Muscle of leg (tissue), 11 donors: ENCODE results near the gene ARMH1. TPM values are rescaled to one million over a fixed set of nuclear protein-coding genes. Genes with fewer than 3 reads are reported as not detected.

Experiments
- DNase-seq: peaks from one replicate; pipeline ENCODE4 v3.0.0; 2013
- H3K27ac ChIP-seq: one replicate; pipeline ENCODE4 v1.5.1; 2013; ENCODE audit warnings: mild to moderate bottlenecking, low read length, control low read depth
- H3K27me3 ChIP-seq: one replicate; pipeline ENCODE4 v1.6.1; 2013; ENCODE audit warnings: low read length; ENCODE audit not compliant: control insufficient read depth, insufficient read depth
- H3K36me3 ChIP-seq: one replicate; pipeline ENCODE4 v1.6.1; 2013; ENCODE audit warnings: low read length; ENCODE audit not compliant: control insufficient read depth, insufficient read depth
- H3K4me1 ChIP-seq: one replicate; pipeline ENCODE4 v1.6.1; 2013; ENCODE audit warnings: low read length; ENCODE audit not compliant: control insufficient read depth, insufficient read depth
- H3K4me3 ChIP-seq: one replicate; pipeline ENCODE4 v1.5.1; 2013; ENCODE audit warnings: low read length, control low read depth
- H3K9me3 ChIP-seq: replicated peaks from 2 replicates; pipeline ENCODE4 v1.6.1; 2013; ENCODE audit warnings: low read depth, low read length; ENCODE audit not compliant: control insufficient read depth
- WGBS: methylation state at CpG from one replicate; pipeline ENCODE4 v1.1.5; 2013; ENCODE audit warnings: missing lambda C conversion rate; ENCODE audit not compliant: insufficient coverage; 5-methylcytosine and 5-hydroxymethylcytosine counted together
- polyA plus RNA-seq, 8 donors: library from polyadenylated mRNA; unstranded; fragments of 120-200 nt; gene quantifications; one replicate each; pipeline versions ENCODE4 v1.2.1 to v1.2.3, GENCODE V29; 2013; ENCODE audit warnings: inconsistent platforms in 1 of 8, low replicate concordance in 1 of 8; ENCODE audit not compliant: insufficient read length in 8 of 8, insufficient read depth in 1 of 8
- total RNA-seq: library from RNA; stranded (reverse); fragments of 120-200 nt; gene quantifications from one replicate; pipeline ENCODE4 v1.2.4, GENCODE V29; 2013

ARMH1 gene
- total and polyA plus RNA-seq, 9 donors, result 1.3 to 2.6 (median 1.8) TPM

- no peaks in the 10 kb centered on the region for H3K27me3 ChIP-seq
- no peaks in the 10 kb centered on the region for H3K36me3 ChIP-seq
- 26% methylated on average over 5 of the region's 14 CpGs for WGBS
- peak; percentile 76 for DNase-seq
- H3K27ac ChIP-seq, result no peak overlapping the region
- H3K4me3 ChIP-seq, result no peak overlapping the region
- H3K9me3 ChIP-seq, result no peaks in the 10 kb centered on the region
- no peaks in the 10 kb centered on the region for H3K4me1 ChIP-seq
Measured at GRCh38 chr1:44721485-44722361, 47.2 kb downstream of the ARMH1 start.

- no peak overlapping the region for H3K4me3 ChIP-seq
- H3K9me3 ChIP-seq, result no peaks in the 10 kb centered on the region
- DNase-seq, result no peak
- no peak overlapping the region for H3K27ac ChIP-seq
- H3K36me3 ChIP-seq, result no peaks in the 10 kb centered on the region
- no peaks in the 10 kb centered on the region for H3K27me3 ChIP-seq
- no peaks in the 10 kb centered on the region for H3K4me1 ChIP-seq
- WGBS, result 88% methylated on average over 3 of the region's 9 CpGs
Measured at GRCh38 chr1:44723064-44723463, 48.5 kb downstream of the ARMH1 start.

GRCh38 chr1:44723496-44724295 lies 49.2 kb downstream of the ARMH1 start:
- Histone ChIP-seq H3K36me3 (no peaks in the 10 kb centered on the region), H3K4me3 (no peak overlapping the region), H3K27ac (no peak overlapping the region), H3K27me3 (no peaks in the 10 kb centered on the region), H3K4me1 (no peaks in the 10 kb centered on the region), H3K9me3 (no peaks in the 10 kb centered on the region)
- DNase-seq, result peak; percentile 22
- 78% methylated on average over 19 of the region's 28 CpGs for WGBS

- Histone ChIP-seq H3K9me3 (no peaks in the 10 kb centered on the region), H3K27ac (no peak overlapping the region), H3K36me3 (no peaks in the 10 kb centered on the region), H3K4me3 (no peak overlapping the region), H3K27me3 (no peaks in the 10 kb centered on the region), H3K4me1 (no peaks in the 10 kb centered on the region)
- 81% methylated on average over 59 of the region's 64 CpGs for WGBS
- no peak for DNase-seq
Measured at GRCh38 chr1:44724296-44724954, 49.9 kb downstream of the ARMH1 start.

- Histone ChIP-seq H3K4me1 (no peaks in the 10 kb centered on the region), H3K36me3 (no peaks in the 10 kb centered on the region), H3K27me3 (no peaks in the 10 kb centered on the region), H3K27ac (no peak overlapping the region), H3K9me3 (no peaks in the 10 kb centered on the region), H3K4me3 (no peak overlapping the region)
- DNase-seq, result no peak
- WGBS, result 85% methylated on average over 22 of the region's 27 CpGs
Measured at GRCh38 chr1:44724955-44725698, 50.6 kb downstream of the ARMH1 start.

GRCh38 chr1:44730741-44731512 lies 56.4 kb downstream of the ARMH1 start, which contains the start of gene RNU5D-1:
TSS of gene RNU5D-1 (minus strand) at chr1:44731170.
- Histone ChIP-seq H3K9me3 (no peaks in the 10 kb centered on the region), H3K27me3 (no peaks in the 10 kb centered on the region), H3K36me3 (no peaks in the 10 kb centered on the region), H3K27ac (peak within 1 kb of the TSS; percentile 95), H3K4me1 (peaks cover 5% of the 10 kb centered on the region), H3K4me3 (peak within 1 kb of the TSS; percentile 18)
- peak; percentile 97 for DNase-seq
- 14% methylated on average over 2 of the region's 19 CpGs for WGBS

GRCh38 chr1:44733365-44733764 lies 58.9 kb downstream of the ARMH1 start:
- no CpG with 5 or more reads among the region's 1 CpG for WGBS
- Histone ChIP-seq H3K4me1 (peaks cover 5% of the 10 kb centered on the region), H3K36me3 (no peaks in the 10 kb centered on the region), H3K9me3 (no peaks in the 10 kb centered on the region), H3K4me3 (no peak overlapping the region), H3K27me3 (no peaks in the 10 kb centered on the region), H3K27ac (peak overlapping the region; percentile 3)
- peak; percentile 67 for DNase-seq

- no peak for DNase-seq
- WGBS, result no CpG with 5 or more reads among the region's 1 CpG
- Histone ChIP-seq H3K27ac (peak overlapping the region; percentile 3), H3K4me1 (peaks cover 5% of the 10 kb centered on the region), H3K27me3 (no peaks in the 10 kb centered on the region), H3K4me3 (no peak overlapping the region), H3K9me3 (no peaks in the 10 kb centered on the region), H3K36me3 (no peaks in the 10 kb centered on the region)
Measured at GRCh38 chr1:44733784-44734183, 59.3 kb downstream of the ARMH1 start.

GRCh38 chr1:44735992-44736391 lies 61.5 kb downstream of the ARMH1 start:
- no peaks in the 10 kb centered on the region for H3K36me3 ChIP-seq
- H3K9me3 ChIP-seq, result no peaks in the 10 kb centered on the region
- H3K4me3 ChIP-seq, result no peak overlapping the region
- H3K4me1 ChIP-seq, result peaks cover 7% of the 10 kb centered on the region
- no peak for DNase-seq
- no CpG with 5 or more reads among the region's 1 CpG for WGBS
- no peaks in the 10 kb centered on the region for H3K27me3 ChIP-seq
- no peak overlapping the region for H3K27ac ChIP-seq
